ENCODE measurements around the gene FBXW5.
A peak's percentile ranks its signal among the peaks of the same experiment; 100 is the strongest.

FBXW5 gene, protein sequence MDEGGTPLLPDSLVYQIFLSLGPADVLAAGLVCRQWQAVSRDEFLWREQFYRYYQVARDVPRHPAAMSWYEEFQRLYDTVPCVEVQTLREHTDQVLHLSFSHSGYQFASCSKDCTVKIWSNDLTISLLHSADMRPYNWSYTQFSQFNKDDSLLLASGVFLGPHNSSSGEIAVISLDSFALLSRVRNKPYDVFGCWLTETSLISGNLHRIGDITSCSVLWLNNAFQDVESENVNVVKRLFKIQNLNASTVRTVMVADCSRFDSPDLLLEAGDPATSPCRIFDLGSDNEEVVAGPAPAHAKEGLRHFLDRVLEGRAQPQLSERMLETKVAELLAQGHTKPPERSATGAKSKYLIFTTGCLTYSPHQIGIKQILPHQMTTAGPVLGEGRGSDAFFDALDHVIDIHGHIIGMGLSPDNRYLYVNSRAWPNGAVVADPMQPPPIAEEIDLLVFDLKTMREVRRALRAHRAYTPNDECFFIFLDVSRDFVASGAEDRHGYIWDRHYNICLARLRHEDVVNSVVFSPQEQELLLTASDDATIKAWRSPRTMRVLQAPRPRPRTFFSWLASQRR

DNA sequence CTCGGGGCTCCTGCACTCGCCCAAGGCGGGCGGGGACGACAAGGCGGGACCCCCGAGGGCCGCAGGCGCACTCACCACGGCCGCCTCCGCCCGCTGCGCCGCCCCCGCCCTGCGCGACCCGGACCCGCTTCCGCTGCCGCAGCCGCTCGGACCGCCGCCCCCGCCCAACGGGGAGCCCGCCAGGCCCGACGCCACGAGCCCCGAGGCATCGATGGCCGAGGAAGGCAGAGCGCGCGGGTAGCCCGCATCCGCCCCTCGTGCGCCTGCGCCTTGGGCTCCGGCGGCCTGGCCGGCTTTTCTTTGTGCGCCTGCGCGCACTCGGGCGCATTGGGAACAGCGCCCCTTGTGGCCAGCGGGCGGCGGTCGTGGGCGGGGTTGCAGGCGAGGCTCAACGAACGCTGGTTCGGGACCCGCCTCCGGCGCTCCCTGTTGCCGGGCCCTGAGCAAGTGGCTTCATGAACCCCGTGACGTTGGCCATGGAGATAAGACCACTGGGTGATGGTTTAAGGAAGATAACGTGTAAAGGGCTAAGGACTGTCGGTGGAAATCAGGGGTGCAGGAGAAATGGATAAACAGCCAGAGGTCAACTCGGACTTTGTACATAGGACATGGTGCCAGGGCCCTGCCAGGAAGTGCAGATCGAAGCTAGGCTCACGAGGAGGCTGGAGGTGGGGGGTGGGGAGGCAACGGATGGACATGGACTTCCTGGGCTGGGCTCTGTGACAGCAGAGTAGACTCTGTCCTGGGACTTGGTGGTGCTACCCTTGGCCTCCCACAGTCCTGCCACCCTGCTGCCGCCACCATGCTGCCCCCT is at the start of gene FBXW5, which contains the start of gene C8G:
TSS of gene FBXW5 (minus strand) at position 220 of the 814 bp plus-strand sequence. CDS start 655 bp downstream, outside the sequence.
TSS of gene C8G (plus strand) at position 725 of the 814 bp plus-strand sequence. CDS start at position 803, 78 bp downstream.
- Mint-ChIP-seq H3K27ac (peak within 1 kb of the TSS; percentile 77), H3K4me1 (ENCODE audit: low read depth) (peaks cover 5% of the 10 kb centered on the region), H3K27me3 (no peaks in the 10 kb centered on the region), H3K9me3 (ENCODE audit: low read depth) (no peaks in the 10 kb centered on the region), H3K36me3 (no peaks in the 10 kb centered on the region), H3K4me3 (peak within 1 kb of the TSS; percentile 79)

DNA sequence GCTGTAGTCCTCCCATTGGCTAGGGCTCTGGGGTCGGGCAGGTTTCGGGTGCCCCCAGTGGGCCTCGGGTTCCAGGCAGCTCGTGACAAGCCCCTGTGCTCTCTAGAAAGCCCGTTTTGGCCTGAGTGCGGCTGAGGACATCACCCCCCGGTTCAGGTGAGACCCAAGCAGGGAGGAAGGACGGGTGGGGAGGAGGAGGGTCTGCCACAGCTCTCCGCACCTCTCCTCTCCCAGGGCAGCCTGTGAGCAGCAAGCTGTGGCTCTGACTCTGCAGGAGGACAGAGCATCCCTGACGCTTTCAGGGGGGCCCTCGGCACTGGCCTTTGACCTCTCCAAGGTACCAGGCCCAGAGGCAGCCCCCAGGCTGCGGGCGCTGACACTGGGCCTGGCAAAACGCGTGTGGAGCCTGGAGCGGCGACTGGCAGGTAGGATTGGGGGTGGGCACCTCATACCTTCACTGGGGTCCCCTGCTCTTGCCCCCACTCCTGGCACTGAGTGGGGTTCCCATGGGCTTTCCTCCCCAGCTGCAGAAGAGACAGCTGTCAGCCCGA is 48.4 kb upstream of the FBXW5 start:
- no peaks in the 10 kb centered on the region for H3K27me3 Mint-ChIP-seq
- H3K9me3 Mint-ChIP-seq (ENCODE audit: low read depth): no peaks in the 10 kb centered on the region
- no peaks in the 10 kb centered on the region for H3K36me3 Mint-ChIP-seq
- H3K27ac Mint-ChIP-seq: peak overlapping the region; percentile 88
- peaks cover 24% of the 10 kb centered on the region for H3K4me1 Mint-ChIP-seq (ENCODE audit: low read depth)
- H3K4me3 Mint-ChIP-seq: peak overlapping the region; percentile 88

DNA sequence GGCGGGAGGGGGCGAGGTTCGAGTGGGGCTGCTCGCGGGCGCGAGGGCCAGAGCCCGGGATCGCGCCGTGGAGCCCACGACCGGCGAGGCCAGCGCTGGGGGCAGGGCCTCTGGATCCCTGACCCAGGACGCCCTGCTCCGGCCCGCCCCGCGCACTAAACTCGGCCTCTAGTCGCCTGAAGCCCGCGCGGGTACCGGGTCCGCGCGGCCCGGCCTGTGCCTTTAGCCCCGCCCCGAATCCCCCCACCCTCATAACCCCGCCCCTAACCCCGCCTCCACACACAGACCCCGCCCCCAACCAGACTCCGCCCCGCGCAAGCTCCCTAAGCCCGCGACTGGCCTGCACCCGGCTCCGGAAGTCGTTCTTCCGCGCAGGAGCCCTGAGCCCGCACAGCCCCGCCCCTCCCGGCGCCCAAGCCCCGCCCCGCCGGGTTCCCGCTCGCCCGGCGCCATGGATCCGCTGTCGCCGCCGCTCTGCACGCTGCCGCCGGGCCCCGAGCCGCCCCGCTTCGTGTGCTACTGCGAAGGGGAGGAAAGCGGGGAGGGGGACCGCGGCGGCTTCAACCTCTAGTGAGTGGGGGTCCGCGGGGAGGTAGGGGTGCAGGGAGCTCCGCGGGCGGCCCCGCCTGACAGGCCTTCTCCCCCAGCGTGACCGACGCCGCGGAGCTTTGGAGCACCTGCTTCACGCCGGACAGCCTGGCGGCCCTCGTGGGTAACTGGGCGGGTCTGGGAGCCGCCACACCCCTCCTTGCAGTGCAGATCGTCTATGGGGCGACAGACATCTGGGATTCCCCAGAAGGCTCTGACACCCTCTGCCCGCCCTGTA is 47.7 kb upstream of the FBXW5 start, which contains the start of gene PAXX:
TSS of gene PAXX (plus strand) at position 430 of the 826 bp plus-strand sequence. CDS start at position 452, 22 bp downstream.
- no peaks in the 10 kb centered on the region for H3K36me3 Mint-ChIP-seq
- peak within 1 kb of the TSS; percentile 88 for H3K27ac Mint-ChIP-seq
- H3K4me3 Mint-ChIP-seq: peak within 1 kb of the TSS; percentile 88
- peaks cover 18% of the 10 kb centered on the region for H3K4me1 Mint-ChIP-seq (ENCODE audit: low read depth)
- no peaks in the 10 kb centered on the region for H3K27me3 Mint-ChIP-seq
- no peaks in the 10 kb centered on the region for H3K9me3 Mint-ChIP-seq (ENCODE audit: low read depth)

DNA sequence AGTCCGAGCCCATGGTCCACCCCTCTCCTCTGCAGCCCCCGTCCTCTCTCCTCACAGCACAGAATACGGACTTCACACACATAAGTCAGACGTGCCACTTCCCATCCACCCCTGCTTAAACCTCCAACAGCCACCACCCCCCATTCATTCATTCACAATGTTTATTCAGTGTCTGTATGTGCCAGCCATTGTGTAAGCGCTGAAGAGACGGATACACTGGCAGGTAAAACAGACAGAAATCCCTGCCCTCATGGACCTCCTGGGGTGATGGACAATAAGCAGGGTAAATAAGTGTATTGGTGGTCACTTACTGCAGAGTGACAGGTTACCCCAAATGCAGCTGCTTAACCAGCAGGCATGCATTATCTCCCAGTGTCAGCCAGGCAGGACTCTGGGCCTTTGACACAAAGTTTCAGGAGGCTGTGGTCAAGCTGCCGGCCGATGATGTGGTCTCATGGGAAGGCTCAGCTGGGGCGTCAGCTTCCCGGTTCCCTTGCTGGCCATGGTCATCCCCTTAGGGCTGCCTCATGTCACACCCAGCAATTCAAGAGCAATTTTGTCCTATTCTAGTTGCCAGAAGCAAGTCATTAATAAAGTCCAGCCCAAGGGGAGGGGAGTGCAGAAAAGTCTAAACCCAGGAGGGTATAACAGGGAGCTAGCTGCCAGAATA is 45.8 kb upstream of the FBXW5 start:
- peak overlapping the region; percentile 35 for H3K27ac Mint-ChIP-seq
- H3K4me1 Mint-ChIP-seq (ENCODE audit: low read depth): peaks cover 13% of the 10 kb centered on the region
- H3K27me3 Mint-ChIP-seq: peaks cover 3% of the 10 kb centered on the region
- no peaks in the 10 kb centered on the region for H3K9me3 Mint-ChIP-seq (ENCODE audit: low read depth)
- H3K4me3 Mint-ChIP-seq: peak overlapping the region; percentile 81
- H3K36me3 Mint-ChIP-seq: no peaks in the 10 kb centered on the region

DNA sequence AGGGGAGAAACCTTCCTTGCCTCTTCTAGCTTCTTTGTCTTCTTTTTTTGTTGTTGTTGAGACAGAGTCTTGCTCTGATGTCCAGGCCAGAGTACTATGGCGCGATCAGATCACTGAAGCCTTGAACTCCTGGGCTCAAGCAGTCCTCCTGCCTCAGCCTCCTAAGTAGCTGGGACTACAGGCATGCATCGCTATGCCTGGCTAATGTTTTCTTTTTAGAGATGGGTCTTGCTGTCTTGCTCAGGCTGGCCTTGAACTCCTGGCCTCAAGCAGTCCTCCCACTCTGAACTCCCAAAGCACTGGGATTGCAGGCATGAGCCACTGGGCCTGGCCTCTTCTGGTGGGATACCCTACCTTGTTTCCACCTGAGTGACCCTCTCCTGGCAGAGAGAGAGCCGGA is 44.3 kb upstream of the FBXW5 start:
- Mint-ChIP-seq H3K36me3 (no peaks in the 10 kb centered on the region), H3K27me3 (peaks cover 5% of the 10 kb centered on the region), H3K27ac (no peak overlapping the region), H3K4me1 (ENCODE audit: low read depth) (peaks cover 14% of the 10 kb centered on the region), H3K9me3 (ENCODE audit: low read depth) (no peaks in the 10 kb centered on the region), H3K4me3 (no peak overlapping the region)

DNA sequence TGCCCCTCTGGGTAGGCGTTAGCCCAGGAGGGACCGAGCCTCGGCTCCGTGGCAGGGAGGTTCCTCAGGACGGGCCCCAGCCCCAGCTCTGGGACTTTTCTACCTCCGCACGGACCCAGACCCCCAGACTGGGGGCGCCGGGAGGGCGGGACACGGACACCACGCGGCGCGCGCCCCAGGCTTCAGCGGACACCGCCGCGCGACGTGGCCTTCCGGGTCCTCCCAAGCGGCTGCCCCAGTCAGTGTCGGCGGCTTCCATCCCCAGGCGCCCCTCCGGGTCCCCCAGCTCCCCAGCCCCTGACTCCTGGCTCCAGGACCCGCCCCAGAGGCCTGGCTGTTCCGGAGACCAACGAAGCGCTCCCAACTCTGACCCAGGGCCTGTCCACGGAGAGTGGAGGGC is 41.3 kb upstream of the FBXW5 start:
- H3K27ac Mint-ChIP-seq: no peak overlapping the region

DNA sequence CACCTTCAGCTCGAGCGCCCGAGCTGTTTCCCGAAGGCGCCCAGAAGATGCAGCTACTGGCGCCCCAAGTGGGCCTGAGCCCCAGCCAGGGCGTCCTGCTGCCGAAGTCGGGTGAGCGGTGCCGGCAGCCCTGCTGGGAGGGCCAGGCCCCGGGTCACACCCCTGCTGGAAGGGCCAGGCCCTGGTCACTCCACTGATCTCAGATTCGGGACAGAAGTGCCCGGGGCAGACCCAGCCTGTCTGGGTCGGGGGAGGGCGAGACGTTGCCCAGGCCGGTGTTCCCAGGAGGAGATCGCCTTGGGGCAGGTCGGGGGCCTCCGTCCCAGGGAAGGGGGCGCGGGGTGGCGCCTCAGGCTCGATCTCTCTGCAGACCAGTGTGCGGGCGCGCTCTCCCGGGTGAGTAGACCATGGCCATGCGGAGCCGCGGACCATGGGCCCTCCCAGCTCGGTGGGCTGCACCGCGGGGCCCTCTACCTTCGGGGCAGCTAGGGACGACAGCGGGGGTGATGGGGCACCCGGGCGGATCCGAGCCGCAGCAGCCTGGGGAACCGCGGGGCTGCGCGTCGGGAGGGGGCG is 40.6 kb upstream of the FBXW5 start:
- H3K27me3 Mint-ChIP-seq: peaks cover 10% of the 10 kb centered on the region
- H3K4me1 Mint-ChIP-seq (ENCODE audit: low read depth): peaks cover 5% of the 10 kb centered on the region
- H3K4me3 Mint-ChIP-seq: no peak overlapping the region

More for the DNA sequence above, 41.3 kb upstream of the FBXW5 start:
- Mint-ChIP-seq H3K4me1 (ENCODE audit: low read depth) (peaks cover 3% of the 10 kb centered on the region), H3K4me3 (no peak overlapping the region), H3K9me3 (ENCODE audit: low read depth) (no peaks in the 10 kb centered on the region), H3K36me3 (no peaks in the 10 kb centered on the region), H3K27me3 (peaks cover 7% of the 10 kb centered on the region)

DNA sequence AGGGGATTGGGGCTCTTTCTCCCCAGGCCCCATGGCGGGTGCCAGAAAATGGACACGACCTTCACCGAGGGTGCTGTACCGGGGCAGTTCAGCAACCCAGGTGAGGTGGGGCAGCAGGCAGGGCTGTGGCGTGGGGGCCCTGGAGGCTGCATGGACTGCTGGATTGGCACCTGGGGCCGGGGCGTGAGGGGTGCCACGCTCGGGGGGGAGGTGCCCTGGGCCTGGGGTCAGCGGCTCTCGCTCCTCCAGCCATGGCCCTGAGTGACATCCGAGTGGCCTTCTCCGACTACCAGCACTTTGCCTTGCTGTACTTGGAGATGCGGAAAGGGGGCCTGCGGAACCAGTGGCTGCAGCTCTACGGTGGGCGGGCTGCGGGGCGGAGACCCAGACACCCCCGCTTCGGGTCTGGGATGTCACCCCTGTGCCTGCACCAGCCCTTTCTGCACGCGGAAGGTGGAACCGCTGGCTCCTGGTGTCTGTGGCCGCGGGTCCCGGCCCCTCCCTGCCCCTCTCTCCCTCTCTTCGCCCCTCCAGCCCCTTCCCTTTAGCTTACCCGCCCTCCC is 40.0 kb upstream of the FBXW5 start:
- Mint-ChIP-seq H3K27me3 (peaks cover 10% of the 10 kb centered on the region), H3K27ac (no peak overlapping the region), H3K36me3 (no peaks in the 10 kb centered on the region), H3K4me1 (ENCODE audit: low read depth) (peaks cover 5% of the 10 kb centered on the region), H3K4me3 (peak overlapping the region; percentile 10), H3K9me3 (ENCODE audit: low read depth) (no peaks in the 10 kb centered on the region)

More for the DNA sequence above, 40.6 kb upstream of the FBXW5 start:
- Mint-ChIP-seq H3K36me3 (no peaks in the 10 kb centered on the region), H3K27ac (no peak overlapping the region), H3K9me3 (ENCODE audit: low read depth) (no peaks in the 10 kb centered on the region)

DNA sequence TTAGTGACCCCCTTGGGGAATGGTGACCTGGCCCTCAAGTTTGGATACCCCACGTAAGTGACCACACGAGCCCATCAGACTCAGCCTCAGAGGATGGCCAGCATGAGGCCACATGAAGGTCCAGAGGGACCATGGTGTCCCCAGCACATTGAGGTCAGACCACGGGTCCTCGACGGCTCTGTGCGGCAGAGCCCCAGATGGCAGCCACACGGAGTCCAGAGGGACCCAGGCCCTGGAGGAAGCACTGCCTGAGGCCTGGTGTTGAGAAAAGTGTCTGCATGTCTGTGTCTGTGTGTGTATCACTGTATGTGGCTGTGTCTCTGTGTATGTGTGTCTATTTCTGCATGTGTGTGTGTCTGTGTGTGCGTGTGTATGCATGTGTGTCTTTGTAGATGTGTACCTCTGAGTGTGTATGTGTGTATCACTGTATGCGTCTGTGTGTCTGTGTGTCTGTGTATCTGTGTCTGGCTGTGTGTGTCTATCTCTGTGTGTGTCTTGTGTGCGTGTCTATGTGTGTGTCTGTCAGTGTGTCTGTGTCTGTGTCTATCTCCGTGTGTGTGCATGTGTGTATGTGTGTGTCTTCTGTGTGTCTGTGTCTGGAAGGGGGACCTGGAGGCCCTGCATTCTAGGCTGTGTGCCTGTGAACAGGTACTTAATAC is 39.2 kb upstream of the FBXW5 start:
- Mint-ChIP-seq H3K9me3 (ENCODE audit: low read depth) (no peaks in the 10 kb centered on the region), H3K4me1 (ENCODE audit: low read depth) (peaks cover 5% of the 10 kb centered on the region), H3K36me3 (no peaks in the 10 kb centered on the region), H3K4me3 (peak overlapping the region; percentile 19), H3K27ac (no peak overlapping the region), H3K27me3 (peaks cover 10% of the 10 kb centered on the region)

DNA sequence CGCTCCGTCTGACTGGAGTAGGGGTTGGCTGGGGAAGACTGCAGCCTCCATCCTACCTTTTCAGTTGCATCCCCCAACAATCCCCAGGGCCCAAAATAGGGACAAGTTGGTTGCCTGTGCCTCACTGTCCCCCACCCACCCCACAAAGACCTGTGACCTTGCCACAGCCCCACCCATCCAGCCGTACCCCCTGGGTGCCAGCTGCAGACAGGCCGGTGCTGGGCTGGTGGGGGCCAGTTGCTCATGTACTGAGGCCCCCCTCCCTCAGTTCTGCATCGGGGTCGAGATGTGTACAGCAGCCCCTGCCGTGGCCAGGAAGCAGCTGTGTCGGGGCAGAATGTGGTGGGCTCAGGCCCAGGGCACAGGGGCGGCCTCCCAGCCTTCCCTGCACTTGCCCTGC is 38.6 kb upstream of the FBXW5 start:
- Mint-ChIP-seq H3K36me3 (no peaks in the 10 kb centered on the region), H3K9me3 (ENCODE audit: low read depth) (no peaks in the 10 kb centered on the region), H3K4me3 (no peak overlapping the region), H3K4me1 (ENCODE audit: low read depth) (peaks cover 5% of the 10 kb centered on the region), H3K27ac (no peak overlapping the region), H3K27me3 (peaks cover 10% of the 10 kb centered on the region)

DNA sequence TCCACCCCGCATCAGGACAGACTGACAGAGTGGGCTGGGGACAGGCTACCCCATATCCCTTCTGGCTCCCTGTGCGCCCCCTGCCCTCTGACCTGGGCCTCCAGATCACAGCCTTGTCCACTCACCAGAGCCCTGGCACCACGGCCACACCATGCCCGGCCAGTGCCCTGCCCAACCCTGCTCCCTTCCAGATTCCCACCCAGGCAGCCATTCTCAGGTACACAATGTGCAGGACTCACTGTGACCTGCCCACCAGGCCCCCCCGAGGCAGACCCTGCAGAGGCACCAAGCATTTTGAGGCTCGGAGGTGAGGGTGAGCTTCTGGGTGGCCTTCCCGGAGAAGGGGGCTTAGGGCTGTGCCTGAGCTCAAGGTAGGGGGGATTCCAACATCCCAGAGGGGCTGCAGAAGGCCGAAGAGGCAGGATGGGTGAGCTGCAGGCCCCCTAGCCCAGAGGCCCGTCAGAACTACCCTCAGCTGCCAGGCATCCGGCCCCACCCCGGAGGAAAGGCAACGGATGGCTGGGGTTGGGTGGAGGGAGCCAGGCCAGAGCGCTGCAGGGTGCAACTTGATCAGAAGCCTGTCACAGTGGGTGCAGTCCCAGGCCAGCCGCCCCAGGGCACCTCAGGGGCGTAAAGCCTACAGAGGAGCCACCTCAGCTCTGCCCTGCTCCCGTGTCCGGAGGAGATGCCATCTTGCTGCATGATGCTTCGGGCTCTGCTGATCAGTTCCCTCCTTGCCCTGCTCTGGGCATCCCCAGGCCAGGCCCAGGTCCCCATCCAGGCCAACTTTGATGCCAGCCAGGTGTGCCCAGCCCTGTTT is 37.9 kb upstream of the FBXW5 start, which contains the start of gene LCNL1:
TSS of gene LCNL1 (plus strand) at position 762 of the 820 bp plus-strand sequence. CDS start 594 bp downstream, outside the sequence.
- no peak within 1 kb of the TSS for H3K27ac Mint-ChIP-seq

More for the DNA sequence above, 37.9 kb upstream of the FBXW5 start, which contains the start of gene LCNL1:
- Mint-ChIP-seq H3K27me3 (peaks cover 10% of the 10 kb centered on the region), H3K4me3 (peak within 1 kb of the TSS; percentile 19), H3K4me1 (ENCODE audit: low read depth) (peaks cover 5% of the 10 kb centered on the region), H3K36me3 (no peaks in the 10 kb centered on the region), H3K9me3 (ENCODE audit: low read depth) (no peaks in the 10 kb centered on the region)
